ENCODE results near the gene ZNF497. TPM values are rescaled to one million over a fixed set of nuclear protein-coding genes. Genes with fewer than 3 reads are reported as not detected.
A peak's percentile ranks its signal among the peaks of the same experiment; 100 is the strongest.

ZNF497 gene
- total and polyA plus RNA-seq, 9 of the 15 experiments (the other 6 are each of a cell fraction or from before 2014, with no cell fraction given) = 0.06 to 0.98 (median 0.44) TPM; not detected in 1

DNA sequence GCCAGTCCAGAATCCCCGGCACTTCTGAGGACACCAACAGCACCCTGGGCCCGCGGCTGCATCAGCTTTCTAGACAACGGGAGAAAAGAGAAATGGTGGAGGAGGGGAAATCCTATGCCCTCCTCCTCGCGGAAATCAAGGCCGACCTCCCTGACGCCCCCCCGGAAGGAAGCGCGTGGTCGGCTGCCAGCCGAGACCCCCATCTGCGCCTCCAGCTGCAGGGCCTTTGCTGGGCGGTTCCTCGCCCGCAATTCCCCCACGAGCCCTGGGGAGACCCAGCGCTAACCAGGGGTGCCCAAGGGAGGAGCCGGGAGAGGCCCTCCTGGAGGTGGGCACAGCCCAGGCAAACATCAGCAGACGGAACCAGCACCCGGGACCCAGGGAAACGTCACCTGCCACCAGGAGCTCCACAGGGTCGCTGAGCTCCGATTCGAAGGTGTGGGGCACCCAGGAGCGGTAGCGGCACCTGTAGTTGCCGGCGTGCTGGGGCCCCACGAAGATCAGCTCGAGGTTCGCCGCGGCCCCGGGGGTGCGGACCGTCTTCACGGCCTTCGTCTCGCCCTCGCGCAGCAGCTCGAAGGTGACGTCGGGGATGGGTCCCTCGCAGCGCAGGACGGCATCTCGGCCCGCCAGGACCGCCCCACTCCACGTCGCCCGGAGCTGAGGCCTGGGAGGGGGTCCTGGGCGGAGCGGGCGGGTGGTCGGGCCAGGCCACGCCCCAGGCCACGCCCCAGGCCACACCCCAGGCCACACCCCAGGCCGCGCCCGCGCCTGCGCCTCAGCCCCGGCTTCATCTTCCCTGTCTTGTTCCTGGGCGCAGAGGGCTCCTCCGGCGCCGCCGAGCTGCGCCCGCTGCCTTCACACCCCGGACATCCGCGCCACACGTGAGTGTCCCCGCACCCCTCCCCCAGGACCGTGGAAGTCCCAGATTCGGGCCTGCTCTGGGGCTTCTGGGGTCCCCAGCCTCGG, 15.3 kb downstream of the ZNF497 start (continued):
- TF ChIP-seq, protein P1, sequence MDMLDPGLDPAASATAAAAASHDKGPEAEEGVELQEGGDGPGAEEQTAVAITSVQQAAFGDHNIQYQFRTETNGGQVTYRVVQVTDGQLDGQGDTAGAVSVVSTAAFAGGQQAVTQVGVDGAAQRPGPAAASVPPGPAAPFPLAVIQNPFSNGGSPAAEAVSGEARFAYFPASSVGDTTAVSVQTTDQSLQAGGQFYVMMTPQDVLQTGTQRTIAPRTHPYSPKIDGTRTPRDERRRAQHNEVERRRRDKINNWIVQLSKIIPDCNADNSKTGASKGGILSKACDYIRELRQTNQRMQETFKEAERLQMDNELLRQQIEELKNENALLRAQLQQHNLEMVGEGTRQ (CRISPR knock-in tag; IDR thresholded peaks at IDR 0.05) = no peak
- TF ChIP-seq ZNF75A (CRISPR knock-in tag; IDR thresholded peaks at IDR 0.05) = no peak
- TF ChIP-seq SNIP1 (IDR thresholded peaks at IDR 0.05; ENCODE audit: low read depth) = no peak
- TF ChIP-seq SUPT5H (IDR thresholded peaks at IDR 0.05) = peak; percentile 50; the same call in 1 of the 2 replicates
- TF ChIP-seq ZFX (CRISPR knock-in tag; IDR thresholded peaks at IDR 0.05) = peak; percentile 87
- no peak for TF ChIP-seq CBX1 (IDR thresholded peaks at IDR 0.05; ENCODE audit: low read depth)
- TF ChIP-seq, protein P2, sequence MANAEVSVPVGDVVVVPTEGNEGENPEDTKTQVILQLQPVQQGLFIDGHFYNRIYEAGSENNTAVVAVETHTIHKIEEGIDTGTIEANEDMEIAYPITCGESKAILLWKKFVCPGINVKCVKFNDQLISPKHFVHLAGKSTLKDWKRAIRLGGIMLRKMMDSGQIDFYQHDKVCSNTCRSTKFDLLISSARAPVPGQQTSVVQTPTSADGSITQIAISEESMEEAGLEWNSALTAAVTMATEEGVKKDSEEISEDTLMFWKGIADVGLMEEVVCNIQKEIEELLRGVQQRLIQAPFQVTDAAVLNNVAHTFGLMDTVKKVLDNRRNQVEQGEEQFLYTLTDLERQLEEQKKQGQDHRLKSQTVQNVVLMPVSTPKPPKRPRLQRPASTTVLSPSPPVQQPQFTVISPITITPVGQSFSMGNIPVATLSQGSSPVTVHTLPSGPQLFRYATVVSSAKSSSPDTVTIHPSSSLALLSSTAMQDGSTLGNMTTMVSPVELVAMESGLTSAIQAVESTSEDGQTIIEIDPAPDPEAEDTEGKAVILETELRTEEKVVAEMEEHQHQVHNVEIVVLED (CRISPR knock-in tag; IDR thresholded peaks at IDR 0.05) = no peak
- no peak for TF ChIP-seq MAFG (tag; conservative IDR thresholded peaks at IDR 0.05)
- TF ChIP-seq TGIF2 (CRISPR knock-in tag; IDR thresholded peaks at IDR 0.05) = no peak
- TF ChIP-seq ARID2 (IDR thresholded peaks at IDR 0.05) = no peak
- TF ChIP-seq KDM1A (IDR thresholded peaks at IDR 0.05) = no peak
- no peak for TF ChIP-seq MAFK (IDR thresholded peaks at IDR 0.05; ENCODE audit: low read length)
- no peak for TF ChIP-seq SMAD3 (CRISPR knock-in tag; conservative IDR thresholded peaks at IDR 0.05)
- TF ChIP-seq, protein P3, sequence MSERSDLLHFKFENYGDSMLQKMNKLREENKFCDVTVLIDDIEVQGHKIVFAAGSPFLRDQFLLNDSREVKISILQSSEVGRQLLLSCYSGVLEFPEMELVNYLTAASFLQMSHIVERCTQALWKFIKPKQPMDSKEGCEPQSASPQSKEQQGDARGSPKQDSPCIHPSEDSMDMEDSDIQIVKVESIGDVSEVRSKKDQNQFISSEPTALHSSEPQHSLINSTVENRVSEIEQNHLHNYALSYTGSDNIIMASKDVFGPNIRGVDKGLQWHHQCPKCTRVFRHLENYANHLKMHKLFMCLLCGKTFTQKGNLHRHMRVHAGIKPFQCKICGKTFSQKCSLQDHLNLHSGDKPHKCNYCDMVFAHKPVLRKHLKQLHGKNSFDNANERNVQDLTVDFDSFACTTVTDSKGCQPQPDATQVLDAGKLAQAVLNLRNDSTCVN (CRISPR knock-in tag; IDR thresholded peaks at IDR 0.05) = no peak
- TF ChIP-seq RBFOX2 (IDR thresholded peaks at IDR 0.05; ENCODE audit: low read depth, low read length) = peak; percentile 67
- TF ChIP-seq, protein P4, sequence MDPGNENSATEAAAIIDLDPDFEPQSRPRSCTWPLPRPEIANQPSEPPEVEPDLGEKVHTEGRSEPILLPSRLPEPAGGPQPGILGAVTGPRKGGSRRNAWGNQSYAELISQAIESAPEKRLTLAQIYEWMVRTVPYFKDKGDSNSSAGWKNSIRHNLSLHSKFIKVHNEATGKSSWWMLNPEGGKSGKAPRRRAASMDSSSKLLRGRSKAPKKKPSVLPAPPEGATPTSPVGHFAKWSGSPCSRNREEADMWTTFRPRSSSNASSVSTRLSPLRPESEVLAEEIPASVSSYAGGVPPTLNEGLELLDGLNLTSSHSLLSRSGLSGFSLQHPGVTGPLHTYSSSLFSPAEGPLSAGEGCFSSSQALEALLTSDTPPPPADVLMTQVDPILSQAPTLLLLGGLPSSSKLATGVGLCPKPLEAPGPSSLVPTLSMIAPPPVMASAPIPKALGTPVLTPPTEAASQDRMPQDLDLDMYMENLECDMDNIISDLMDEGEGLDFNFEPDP (CRISPR knock-in tag; IDR thresholded peaks at IDR 0.05) = no peak
- TF ChIP-seq PHF20 (IDR thresholded peaks at IDR 0.05; ENCODE audit: partially characterized antibody) = no peak
- TF ChIP-seq EP300 (IDR thresholded peaks at IDR 0.05; ENCODE audit: low read length) = no peak
- no peak for TF ChIP-seq NFATC3 (IDR thresholded peaks at IDR 0.05)
- no peak for TF ChIP-seq IRF2 (CRISPR knock-in tag; IDR thresholded peaks at IDR 0.05)
- no peak for TF ChIP-seq PRPF4 (IDR thresholded peaks at IDR 0.05; ENCODE audit: insufficient read depth, low read depth, low read length, poor library complexity, severe bottlenecking)
- TF ChIP-seq SAFB (IDR thresholded peaks at IDR 0.05; ENCODE audit: borderline replicate concordance, low read depth, low read length) = peak; percentile 25; the same call in 1 of the 2 replicates
- TF ChIP-seq ZNF586 (CRISPR knock-in tag; conservative IDR thresholded peaks at IDR 0.05) = no peak
- TF ChIP-seq MEIS2 (IDR thresholded peaks at IDR 0.05; ENCODE audit: partially characterized antibody) = peak; percentile 68

Data from K562 (cell line).